ENCODE results near the gene TBC1D13. TPM values are rescaled to one million over a fixed set of nuclear protein-coding genes. Genes with fewer than 3 reads are reported as not detected.

TBC1D13 gene
- total and polyA plus RNA-seq, 10 of the 15 experiments (the other 5 are each of a cell fraction or from before 2014, with no cell fraction given) = 3.0 to 23.1 (median 16.5) TPM

GRCh38 chr9:128829477-128830251 is 42.6 kb downstream of the TBC1D13 start, which contains the start of gene SPOUT1:
Gene SPOUT1, minus strand, starts transcription at chr9:128829794. Its CDS starts 14 bp downstream, at chr9:128829780.
- H3K4me1 ChIP-seq (ENCODE audit: control insufficient read depth, insufficient read depth, low read length) = peaks cover 7% of the 10 kb centered on the region; the same call in 1 of the 2 replicates
- intact Hi-C loops (cut with micrococcal nuclease; ENCODE audit: unreplicated experiment) (no loop called here), in situ Hi-C loops (cut with MboI) (no loop called here)
- H3K4me3 ChIP-seq = peak within 1 kb of the TSS; percentile 92
- H3K27me3 ChIP-seq (replicated peaks in 1 of 2; ENCODE audit: control insufficient read depth in 2 of 2, insufficient read depth in 2 of 2, low read length in 1 of 2) = no peaks in the 10 kb centered on the region
- ChIA-PET SMC1A (ENCODE audit: uncharacterized antibody, unreplicated experiment) (interaction anchor here (1.0 to 1.3 kb wide), 5 partner anchors 12 to 145 kb away, joined by 3 to 8 read pairs (median 4); partner anchors contain the start of gene ENDOG), CTCF (interaction anchor here (0.5 to 1.4 kb wide), 10 partner anchors 9 to 186 kb away, joined by 3 to 29 read pairs (median 4); partner anchors contain the start of genes ENDOG and PKN3), RAD21 (ENCODE audit: unreplicated experiment) (interaction anchor here (0.7 to 1.4 kb wide), 6 partner anchors 10 to 467 kb away, joined by 3 to 12 read pairs (median 4); partner anchors contain the start of genes ENDOG and SH3GLB2), POLR2A (interaction anchor here (0.6 to 1.6 kb wide), 8 partner anchors 11 to 281 kb away, joined by 3 to 12 read pairs (median 3); partner anchors contain the start of gene ENDOG)
- H4K20me1 ChIP-seq (ENCODE audit: control insufficient read depth, insufficient read depth) = no peaks in the 10 kb centered on the region
- DNase-seq (ENCODE audit: low read depth, low spot score) = peak; percentile 77
- BruUV-seq (replicated peaks) = no TSS peak
- H3K9me3 ChIP-seq (replicated peaks; ENCODE audit: control insufficient read depth, insufficient read depth, low read length) = no peaks in the 10 kb centered on the region
- ATAC-seq = peak; percentile 99
- peak within 1 kb of the TSS; percentile 80 for H3K4me2 ChIP-seq (ENCODE audit: control insufficient read depth, insufficient read depth)
- peaks cover 13 to 14% of the 10 kb centered on the region in 2 experiments for H3K36me3 ChIP-seq (ENCODE audit: control insufficient read depth in 2 of 2, insufficient read depth in 2 of 2, low read length in 1 of 2)
- H3K9ac ChIP-seq (ENCODE audit: control insufficient read depth, insufficient read depth, low read length) = peak within 1 kb of the TSS; percentile 89
- peak within 1 kb of the TSS; percentile 85 for H2AFZ ChIP-seq (ENCODE audit: control insufficient read depth, low read depth, low read length)
- FAIRE-seq = peak; percentile 84
- under 1% methylated on average over 55 of the region's 56 CpGs for WGBS (ENCODE audit: insufficient coverage, insufficient replicate concordance, low lambda C conversion rate, missing lambda C conversion rate)
- peak within 1 kb of the TSS; percentile 72 for H3K27ac ChIP-seq (ENCODE audit: control insufficient read depth, insufficient read depth)
- peaks cover 14% of the 10 kb centered on the region for H3K79me2 ChIP-seq (ENCODE audit: control insufficient read depth, insufficient read depth, low read length)
- TF ChIP-seq SMAD1 (IDR thresholded peaks at IDR 0.05; ENCODE audit: low read depth, partially characterized antibody) (no peak), ZNF207 (IDR thresholded peaks at IDR 0.05; ENCODE audit: borderline replicate concordance) (no peak; the same call in 1 of the 2 replicates), ZNF217 (IDR thresholded peaks at IDR 0.05) (no peak), ZNF622 (IDR thresholded peaks at IDR 0.05) (no peak), NR2C2 (IDR thresholded peaks at IDR 0.05; ENCODE audit: borderline replicate concordance, control insufficient read depth, insufficient read length, low read depth) (no peak), CHD1 (IDR thresholded peaks at IDR 0.05; ENCODE audit: low read depth, low read length) (no peak), CEBPZ (IDR thresholded peaks at IDR 0.05; ENCODE audit: low read depth, low read length) (no peak), SIN3A (IDR thresholded peaks at IDR 0.05; ENCODE audit: low read depth, low read length) (peak; percentile 68), LARP7 (IDR thresholded peaks at IDR 0.05) (0 out of 2 replicates have a peak, but pooled peaks have one; percentile 69), PBX3 (IDR thresholded peaks at IDR 0.05; ENCODE audit: insufficient replicate concordance, low read depth, low read length) (no peak), NR2F1 (conservative IDR thresholded peaks at IDR 0.05) (no peak), MEF2A (IDR thresholded peaks at IDR 0.05; ENCODE audit: insufficient read depth, low read depth, low read length) (no peak), ELK1 (IDR thresholded peaks at IDR 0.05; ENCODE audit: low read depth, low read length) (0 out of 2 replicates have a peak, but pooled peaks have one; percentile 18), MLLT1 (IDR thresholded peaks at IDR 0.05) (no peak), MYC (IDR thresholded peaks at IDR 0.05; ENCODE audit: insufficient read depth, insufficient read length, insufficient replicate concordance, low read length, severe bottlenecking) (peak; percentile 82)
